Stimulated activated CD4-positive, alpha-beta T cell treated with anti-CD3 and anti-CD28 coated beads, Interleukin-4, amount 100 ng/mL, for 48 hours (primary cell): ENCODE measurements around the gene SLC7A7.
"Not testable (repeated sequence)": the region's sequence is repeated elsewhere in the genome, so short reads cannot be mapped to it uniquely, and the experiment has no call there.

ENCODE experiments used
- DNase-seq, 2 donors: peaks; one replicate each; pipeline ENCODE4 v3.0.0-alpha.2; 2020; ENCODE audit warnings: low read depth in 2 of 2

SLC7A7 gene

DNA sequence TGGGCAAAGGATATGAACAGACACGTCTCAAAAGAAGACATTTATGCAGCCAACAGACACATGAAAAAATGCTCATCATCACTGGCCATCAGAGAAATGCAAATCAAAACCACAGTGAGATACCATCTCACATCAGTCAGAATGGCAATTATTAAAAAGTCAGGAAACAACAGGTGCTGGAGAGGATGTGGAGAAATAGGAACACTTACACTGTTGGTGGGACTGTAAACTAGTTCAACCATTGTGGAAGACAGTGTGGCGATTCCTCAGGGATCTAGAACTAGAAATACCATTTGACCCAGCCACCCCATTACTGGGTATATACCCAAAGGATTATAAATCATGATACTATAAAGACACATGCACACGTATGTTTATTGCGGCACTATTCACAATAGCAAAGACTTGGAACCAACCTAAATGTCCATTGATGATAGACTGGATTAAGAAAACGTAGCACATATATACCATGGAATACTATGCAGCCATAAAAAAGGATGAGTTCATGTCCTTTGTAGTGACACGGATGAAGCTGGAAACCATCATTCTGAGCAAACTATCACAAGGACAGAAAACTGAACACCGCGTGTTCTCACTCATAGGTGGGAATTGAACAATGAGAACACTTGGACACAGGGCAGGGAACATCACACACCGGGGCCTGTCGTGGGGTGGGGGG, 57.1 kb downstream of the SLC7A7 start:
- DNase-seq: not testable (repeated sequence)

DNA sequence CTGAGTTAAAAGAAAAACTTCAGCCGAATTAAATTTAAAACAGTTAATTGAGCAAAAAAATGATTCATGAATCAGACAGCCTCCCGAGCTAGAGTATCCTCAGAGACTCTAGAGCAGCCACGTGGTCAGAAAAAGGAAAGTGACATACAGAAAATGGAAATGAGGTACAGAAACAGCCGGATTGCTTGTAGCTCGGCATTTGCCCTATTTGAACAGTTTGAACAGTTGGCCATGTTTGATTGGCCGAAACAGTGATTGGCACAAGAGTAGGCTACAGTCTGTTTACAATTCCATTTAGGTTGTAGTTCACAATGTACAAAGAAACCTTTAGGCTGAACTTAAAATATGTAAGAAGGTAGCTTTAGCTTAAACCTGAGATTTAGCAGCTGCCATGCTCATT, 61.6 kb downstream of the SLC7A7 start:
- no peak for DNase-seq

DNA sequence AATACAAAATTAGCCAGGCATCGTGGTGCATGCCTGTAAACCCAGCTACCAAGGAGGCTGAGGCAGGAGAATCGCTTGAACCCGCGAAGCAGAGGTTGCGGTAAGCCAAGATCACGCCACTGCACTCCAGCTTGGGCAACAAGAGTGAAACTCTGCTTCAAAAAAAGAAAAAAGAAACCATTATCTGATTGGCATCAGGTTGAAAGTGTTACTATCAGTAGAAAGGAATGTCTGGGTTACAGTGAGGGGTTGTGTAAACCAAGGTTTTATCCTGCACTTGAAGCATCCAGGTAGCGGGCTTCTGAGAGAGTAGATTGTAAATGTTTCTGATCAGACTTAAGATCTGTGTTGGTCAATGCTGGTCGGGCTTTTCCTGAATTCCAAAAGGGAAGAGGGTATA, 62.8 kb downstream of the SLC7A7 start:
- DNase-seq: no peak

DNA sequence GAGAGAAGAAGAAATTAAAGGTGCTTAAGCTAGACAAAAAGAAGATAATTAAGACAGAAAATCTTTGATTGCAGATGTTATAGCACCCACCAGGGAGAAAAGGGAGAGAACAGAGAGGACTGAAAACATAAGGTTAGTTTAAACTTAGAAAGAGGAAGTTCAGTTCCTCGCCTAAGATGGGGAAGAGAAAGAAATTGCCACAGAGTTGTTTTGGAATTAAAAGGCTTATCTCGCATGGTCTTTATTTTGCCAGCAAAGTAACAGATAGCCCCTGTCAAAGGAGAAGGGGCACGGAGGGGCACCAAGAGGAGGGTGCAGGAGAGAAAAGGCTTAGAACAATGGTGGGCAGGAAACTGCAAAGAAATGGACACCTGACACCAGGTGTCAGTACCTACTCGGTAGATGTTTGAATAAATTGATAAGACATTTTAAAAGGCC, 66.6 kb downstream of the SLC7A7 start:
- no peak for DNase-seq

DNA sequence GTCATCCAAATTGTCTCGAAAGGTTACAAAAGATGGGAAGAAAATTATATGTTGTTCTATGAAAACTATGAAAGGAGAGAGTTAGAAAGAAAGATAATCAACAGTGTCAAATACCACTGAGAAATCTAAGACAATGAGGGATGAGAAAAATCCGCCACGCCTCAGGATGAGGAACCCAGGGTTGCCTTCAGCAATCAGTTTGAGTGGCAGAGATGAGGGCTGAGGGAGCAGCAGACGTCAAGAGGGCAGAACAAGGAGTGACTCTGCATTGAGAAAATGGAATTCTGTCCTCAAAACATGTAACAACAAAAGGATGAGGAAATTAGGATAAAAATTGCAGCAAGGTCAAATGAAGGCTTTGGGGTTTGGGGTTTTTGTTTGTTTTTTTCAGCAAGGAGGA, 67.0 kb downstream of the SLC7A7 start:
- DNase-seq: no peak

DNA sequence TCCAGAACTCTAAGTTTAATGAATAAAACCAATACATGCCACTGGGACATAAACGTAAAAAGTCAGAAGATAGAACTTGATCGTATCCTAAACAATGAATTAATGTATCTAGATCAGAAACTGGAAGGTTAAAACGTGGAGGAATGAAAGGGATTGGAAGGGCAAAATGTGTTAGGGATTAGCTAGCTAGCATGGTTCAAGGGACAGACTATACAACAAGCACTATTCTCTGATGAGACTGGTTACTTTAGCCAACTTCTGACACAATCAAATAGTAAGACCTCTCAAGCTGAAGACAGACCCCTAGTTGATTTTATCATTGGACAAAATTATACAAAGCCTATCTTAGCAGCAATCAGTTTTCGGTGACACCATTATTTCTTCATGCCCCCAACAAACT, 67.5 kb downstream of the SLC7A7 start:
- DNase-seq: no peak

DNA sequence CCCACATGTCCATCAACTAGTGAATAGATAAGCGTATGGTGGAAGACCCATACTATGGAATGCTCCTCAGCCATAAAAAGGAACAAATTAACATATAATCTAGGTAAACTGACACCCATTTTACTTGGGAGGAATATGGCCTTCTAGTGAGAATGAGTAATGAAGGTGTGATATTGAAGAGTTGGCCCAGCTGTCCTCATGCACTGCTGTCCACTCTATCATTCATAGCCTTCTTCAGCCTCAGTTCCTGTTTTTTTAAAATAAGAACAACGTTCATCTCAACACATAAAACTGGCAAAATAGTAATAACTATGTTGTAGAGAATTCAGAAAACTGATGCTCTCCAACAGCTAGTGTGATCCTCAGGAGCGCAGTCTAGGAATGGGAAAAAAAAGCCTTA, 75.2 kb downstream of the SLC7A7 start:
- DNase-seq: no peak

DNA sequence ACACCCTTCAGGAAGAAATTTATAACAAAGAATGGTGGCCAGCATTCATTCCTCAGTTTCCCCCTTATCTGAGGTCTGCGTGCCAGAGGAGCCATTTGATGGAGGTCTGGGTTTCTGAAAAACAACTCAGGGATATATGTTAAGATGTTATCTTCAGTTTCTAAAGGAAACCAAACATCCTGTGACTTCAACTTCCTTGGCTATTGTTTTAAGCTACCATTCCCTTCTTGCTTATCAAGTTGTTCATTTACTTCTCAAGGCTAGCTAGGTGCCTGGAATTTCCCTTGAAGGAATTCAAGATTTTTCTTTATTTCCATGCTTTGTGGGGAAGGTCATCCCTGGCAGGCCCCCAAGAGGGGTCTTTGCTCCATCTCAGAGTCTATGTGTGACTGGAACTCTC, 75.8 kb downstream of the SLC7A7 start:
- no peak for DNase-seq

DNA sequence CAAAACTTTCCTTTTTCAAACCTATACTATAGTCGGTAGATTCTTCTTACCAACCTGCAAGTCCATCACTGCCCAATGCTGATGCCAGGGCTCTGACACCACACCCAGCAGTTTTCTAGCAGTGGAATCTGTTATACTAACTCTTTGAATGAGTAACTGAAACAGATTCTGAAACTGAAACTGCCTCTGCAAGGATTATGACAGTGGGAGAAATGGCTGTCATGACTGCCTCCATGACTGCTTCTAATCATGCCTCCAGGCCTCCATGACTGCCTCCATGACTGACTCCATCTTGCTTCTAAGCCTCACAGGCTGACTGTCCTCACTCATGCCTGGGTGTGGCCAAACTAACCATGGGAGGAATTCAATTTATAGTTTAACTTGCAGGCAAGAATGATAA, 78.2 kb downstream of the SLC7A7 start:
- DNase-seq: peak; percentile 22 to 42

DNA sequence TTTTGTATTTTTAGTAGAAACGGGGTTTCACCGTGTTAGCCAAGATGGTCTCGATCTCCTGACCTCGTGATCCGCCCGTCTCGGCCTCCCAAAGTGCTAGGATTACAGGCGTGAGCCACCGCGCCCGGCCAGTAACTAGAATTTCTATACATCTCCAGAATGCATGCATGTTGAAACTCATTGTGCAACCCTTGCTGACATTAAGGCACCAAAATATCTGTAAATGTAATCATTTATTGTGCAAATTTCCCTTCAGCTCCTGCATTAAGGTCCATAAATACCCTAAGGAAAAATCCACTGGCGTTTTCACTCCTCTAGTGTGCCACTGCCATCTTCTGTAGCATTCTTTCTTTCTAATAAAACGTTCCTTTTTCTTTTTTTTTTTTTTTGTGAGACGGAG, 78.9 kb downstream of the SLC7A7 start:
- not testable (repeated sequence) for DNase-seq

DNA sequence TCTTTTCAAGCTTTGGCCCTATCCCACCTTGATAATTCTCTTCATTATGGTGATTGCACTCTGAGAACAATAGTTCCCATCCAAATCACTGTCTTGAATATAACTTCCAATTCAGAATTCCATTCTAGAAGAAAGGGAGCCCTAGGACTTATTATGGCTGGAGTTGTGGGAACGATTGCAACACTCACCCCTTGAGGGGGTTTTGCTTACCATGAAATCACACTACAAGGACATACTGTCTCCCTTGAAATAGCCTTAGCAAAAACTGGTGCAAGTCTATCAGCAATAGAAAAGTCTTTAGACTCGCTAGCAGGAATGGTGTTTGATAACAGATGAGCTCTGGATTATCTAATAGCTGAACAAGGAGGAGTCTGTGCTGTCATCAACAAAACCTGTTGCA, 80.1 kb downstream of the SLC7A7 start:
- no peak for DNase-seq

DNA sequence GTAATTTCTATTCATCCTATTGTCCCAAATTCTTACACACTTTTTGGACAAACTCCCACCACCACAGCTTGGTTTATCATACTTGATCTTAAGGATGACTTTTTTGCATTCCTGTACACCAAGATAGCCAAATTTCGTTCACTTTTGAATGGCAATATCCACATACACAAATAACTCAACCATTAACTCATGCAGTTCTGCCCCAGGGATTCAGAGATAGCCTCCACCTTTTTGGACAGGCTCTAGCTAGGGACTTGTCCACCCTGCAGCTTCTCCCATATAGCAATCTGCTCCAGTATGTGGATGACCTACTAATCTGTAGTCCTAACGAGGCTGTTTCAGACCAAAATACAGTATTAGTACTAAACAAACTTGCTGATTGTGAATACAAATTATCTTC, 81.4 kb downstream of the SLC7A7 start:
- no peak for DNase-seq

DNA sequence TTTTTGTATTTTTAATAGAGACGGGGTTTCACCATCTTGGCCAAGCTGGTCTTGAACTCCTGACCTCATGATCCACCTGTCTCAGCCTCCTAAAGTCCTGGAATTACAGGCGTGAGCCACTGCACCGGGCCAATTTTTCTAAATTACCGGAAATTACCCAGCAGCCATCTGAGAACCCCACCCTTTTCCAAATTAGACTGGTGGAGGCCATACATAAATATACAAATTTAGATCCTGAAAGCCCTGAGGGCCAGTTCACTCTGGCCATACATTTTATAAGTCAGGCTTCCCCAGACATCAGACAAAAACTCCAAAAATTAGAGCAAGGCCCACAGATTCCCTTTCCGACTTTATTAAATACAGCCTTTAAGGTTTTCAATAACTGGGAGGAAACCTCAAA, 83.2 kb downstream of the SLC7A7 start:
- not testable (repeated sequence) for DNase-seq

DNA sequence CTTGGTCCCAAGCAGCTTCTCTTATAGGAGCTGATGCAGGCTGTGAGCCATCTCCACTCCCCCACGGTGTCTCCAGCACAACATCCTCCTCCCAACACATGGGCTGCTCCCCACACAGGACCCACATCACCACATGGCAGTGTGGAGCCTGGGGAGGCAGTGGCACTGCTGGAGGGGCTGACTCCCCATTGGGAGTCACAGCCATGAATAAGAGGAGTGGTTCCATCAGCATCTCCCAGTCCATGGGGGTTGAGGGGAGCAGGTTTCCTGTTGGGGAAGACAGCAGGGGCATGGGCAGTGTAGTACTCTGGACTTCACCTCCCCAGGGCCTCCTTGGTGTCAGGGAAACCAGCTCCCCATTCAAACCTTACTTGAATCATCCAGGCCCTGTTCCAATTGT, 89.2 kb downstream of the SLC7A7 start:
- DNase-seq: no peak

DNA sequence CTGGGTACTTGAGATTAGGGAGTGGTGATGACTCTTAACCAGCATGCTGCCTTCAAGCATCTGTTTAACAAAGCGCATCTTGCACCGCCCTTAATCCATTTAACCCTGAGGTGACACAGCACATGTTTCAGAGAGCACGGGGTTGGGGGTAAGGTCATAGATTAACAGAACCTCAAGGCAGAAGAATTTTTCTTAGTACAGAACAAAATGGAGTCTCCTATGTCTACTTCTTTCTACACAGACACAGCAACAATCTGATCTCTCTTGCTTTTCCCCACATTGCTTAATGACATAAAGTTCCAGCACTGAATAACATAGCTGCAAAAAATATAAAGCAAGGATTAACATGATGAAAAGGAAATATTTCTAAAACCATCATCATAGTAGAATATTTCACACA, 89.9 kb downstream of the SLC7A7 start:
- not testable (repeated sequence) for DNase-seq

DNA sequence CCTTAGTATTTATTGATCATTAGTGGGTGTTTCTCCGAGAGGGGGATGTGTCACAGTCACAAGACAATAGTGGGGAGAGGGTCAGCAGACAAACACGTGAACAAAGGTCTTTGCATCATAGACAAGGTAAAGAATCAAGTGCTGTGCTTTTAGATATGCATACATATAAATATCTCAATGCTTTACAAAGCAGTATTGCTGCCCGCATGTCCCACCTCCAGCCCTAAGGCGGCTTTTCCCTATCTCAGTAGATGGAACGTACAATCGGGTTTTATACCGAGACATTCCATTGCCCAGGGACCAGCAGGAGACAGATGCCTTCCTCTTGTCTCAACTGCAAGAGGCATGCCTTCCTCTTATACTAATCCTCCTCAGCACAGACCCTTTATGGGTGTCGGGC, 90.4 kb downstream of the SLC7A7 start:
- DNase-seq: not testable (repeated sequence)

DNA sequence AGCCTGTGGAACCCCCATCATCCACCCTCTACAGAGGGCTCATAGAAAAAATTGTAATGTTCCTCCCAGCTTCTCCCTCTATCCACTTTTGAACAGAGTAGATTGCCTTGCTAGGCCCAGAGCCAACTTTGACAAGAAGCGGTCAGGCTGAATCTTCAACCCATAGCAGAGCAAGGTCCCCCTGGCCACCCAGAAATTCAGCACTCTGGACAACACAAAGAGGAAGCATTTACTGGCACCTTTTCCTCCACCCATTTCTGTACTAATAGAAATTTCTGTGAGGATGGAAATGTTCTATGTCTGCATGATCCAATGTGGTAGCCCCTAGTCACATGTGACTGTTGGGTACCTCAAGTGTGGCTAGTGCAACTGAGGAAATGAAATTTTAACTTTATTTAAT, 91.4 kb downstream of the SLC7A7 start:
- DNase-seq: no peak
